Upper lobe of left lung (tissue), 4 donors: ENCODE data around the gene LPAR2.

ENCODE experiments used
- CTCF ChIP-seq, 6 experiments: fragments of 450-650 bp in 4 of 6; fragments of 200-600 bp in 2 of 6; sonication (generic) in 2 of 6; IDR thresholded peaks; one replicate each; pipeline ENCODE4 v1.5.1; 2016 to 2019; ENCODE audit warnings: antibody characterized with exemption in 6 of 6
- EP300 ChIP-seq, 4 donors: sonication (generic); formaldehyde crosslinking; IDR thresholded peaks; one replicate each; pipeline ENCODE4 v1.5.1; 2017; ENCODE audit warnings: antibody characterized with exemption in 4 of 4, control low read depth in 2 of 4
- POLR2A ChIP-seq, 4 donors: fragments of 450-650 bp; IDR thresholded peaks; one replicate each; pipeline ENCODE4 v1.5.1; 2016 to 2017; ENCODE audit warnings: antibody characterized with exemption in 4 of 4, mild to moderate bottlenecking in 2 of 4
- POLR2AphosphoS5 ChIP-seq, 2 donors: sonication (generic); formaldehyde crosslinking; IDR thresholded peaks; one replicate each; pipeline ENCODE4 v1.5.1; 2017; ENCODE audit warnings: antibody characterized with exemption in 2 of 2

GRCh38 chr19:19655051-19655594 is 27.1 kb upstream of the LPAR2 start:
- no peak for TF ChIP-seq CTCF (IDR thresholded peaks at IDR 0.05)
- no peak for TF ChIP-seq POLR2AphosphoS5 (IDR thresholded peaks at IDR 0.05)
- TF ChIP-seq EP300 (IDR thresholded peaks at IDR 0.05), result no peak
- no peak for TF ChIP-seq POLR2A (IDR thresholded peaks at IDR 0.05)
